ENCODE data around the gene DNAI1. TPM values are rescaled to one million over a fixed set of nuclear protein-coding genes. Genes with fewer than 3 reads are reported as not detected.
A peak's percentile ranks its signal among the peaks of the same experiment; 100 is the strongest.
"Not testable (repeated sequence)": the region's sequence is repeated elsewhere in the genome, so short reads cannot be mapped to it uniquely, and the experiment has no call there.

The DNAI1 gene
- polyA plus RNA-seq, 4 donors = 0.15 to 3.2 (median 2.0) TPM

- no peak for DNase-seq (ENCODE audit: low read depth in 4 of 4, low spot score in 3 of 4)
Measured at GRCh38 chr9:34446951-34447350, 11.7 kb upstream of the DNAI1 start.

GRCh38 chr9:34450644-34451043 lies 8.0 kb upstream of the DNAI1 start:
- DNase-seq (ENCODE audit: low read depth in 4 of 4, low spot score in 3 of 4) = no peak

- no peak for DNase-seq (ENCODE audit: low read depth in 4 of 4, low spot score in 3 of 4)
Measured at GRCh38 chr9:34451135-34451534, 7.5 kb upstream of the DNAI1 start.

GRCh38 chr9:34451545-34451944 lies 7.1 kb upstream of the DNAI1 start:
- no peak for DNase-seq (ENCODE audit: low read depth in 4 of 4, low spot score in 3 of 4)

DNA sequence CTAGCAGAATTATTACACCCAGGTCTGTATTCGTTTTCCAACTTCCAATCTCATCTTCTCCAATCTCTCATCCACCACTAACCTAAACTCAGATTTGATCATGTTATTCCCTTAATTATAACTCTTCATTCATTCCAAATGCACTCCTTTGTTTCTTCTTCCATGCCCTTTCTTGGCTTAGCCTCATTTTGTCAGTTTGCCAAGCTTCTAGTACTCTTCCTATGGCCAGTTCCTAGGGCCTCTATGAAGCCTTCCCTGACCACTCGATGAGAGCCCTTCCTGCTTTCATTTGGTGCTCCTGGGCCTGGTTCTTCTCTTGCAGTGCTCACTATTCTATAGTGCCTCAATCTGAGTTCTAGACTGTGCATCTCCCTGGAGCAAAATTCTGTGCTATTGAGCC lies 6.0 kb upstream of the DNAI1 start:
- no peak for DNase-seq (ENCODE audit: low read depth in 4 of 4, low spot score in 3 of 4)

DNA sequence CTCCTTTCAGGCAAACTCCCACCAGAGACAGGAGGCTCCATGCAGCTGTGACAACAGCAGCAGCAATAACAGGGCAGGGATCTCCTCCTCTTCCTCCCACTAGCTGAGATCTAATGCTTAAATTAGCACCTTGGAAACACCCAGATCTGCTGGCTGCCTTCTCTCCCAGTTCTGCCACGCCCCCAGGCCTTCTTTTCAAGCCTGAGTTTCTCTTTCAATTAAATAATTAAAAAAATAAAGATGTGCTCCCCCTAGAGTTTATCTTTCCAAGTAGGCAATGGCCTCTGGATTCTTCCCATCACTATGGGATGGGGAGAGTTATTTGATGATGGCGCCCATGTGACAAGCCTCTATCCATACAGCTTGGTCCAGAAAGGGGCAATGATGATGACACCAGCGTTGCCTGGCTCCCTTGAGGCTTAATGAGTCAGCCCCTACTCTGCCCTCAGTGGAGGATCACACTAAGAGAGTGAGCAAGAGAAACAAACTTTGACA lies 4.0 kb upstream of the DNAI1 start:
- DNase-seq (ENCODE audit: low read depth in 4 of 4, low spot score in 3 of 4) = no peak

DNA sequence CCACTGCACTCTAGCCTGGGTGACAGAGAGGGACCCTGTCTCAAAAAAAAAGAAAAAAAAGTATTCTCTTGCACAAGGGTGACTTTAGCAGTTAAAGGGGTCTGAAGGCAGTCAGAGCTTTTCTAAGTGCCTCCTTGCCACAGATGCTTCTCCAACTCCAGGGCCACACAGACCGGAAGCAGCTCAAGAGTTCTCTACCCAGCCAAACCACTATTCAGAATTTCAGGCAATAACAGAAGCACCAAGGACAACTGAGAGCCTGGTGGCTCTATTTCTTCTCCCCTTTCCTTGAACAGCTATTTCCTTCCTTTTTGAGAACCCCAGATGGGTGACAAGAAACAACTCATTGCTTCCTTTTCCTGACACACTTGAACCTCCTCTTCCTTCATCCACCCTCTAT lies 2.5 kb upstream of the DNAI1 start:
- DNase-seq (ENCODE audit: low read depth in 4 of 4, low spot score in 3 of 4) = no peak

DNA sequence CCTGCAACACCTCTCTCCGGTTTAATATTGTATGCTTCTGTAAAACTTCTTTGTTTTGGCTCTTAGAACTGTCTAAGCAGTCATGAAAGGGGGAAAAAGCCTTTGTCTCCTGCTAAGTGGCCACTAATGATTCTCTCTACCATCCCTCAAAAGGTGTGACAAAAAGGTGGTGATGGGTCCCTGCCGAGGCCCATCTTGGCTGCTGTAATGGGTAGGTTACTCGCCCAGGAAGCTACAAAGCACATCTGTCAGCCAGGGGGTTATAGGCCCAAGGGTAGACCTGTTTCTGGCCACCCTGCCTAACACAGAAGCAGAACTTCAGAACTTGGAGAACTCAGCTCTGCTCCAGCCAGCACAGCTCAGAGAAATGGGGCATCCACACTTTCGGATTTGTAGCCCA lies 1.9 kb upstream of the DNAI1 start:
- no peak for DNase-seq (ENCODE audit: low read depth in 4 of 4, low spot score in 3 of 4)

DNA sequence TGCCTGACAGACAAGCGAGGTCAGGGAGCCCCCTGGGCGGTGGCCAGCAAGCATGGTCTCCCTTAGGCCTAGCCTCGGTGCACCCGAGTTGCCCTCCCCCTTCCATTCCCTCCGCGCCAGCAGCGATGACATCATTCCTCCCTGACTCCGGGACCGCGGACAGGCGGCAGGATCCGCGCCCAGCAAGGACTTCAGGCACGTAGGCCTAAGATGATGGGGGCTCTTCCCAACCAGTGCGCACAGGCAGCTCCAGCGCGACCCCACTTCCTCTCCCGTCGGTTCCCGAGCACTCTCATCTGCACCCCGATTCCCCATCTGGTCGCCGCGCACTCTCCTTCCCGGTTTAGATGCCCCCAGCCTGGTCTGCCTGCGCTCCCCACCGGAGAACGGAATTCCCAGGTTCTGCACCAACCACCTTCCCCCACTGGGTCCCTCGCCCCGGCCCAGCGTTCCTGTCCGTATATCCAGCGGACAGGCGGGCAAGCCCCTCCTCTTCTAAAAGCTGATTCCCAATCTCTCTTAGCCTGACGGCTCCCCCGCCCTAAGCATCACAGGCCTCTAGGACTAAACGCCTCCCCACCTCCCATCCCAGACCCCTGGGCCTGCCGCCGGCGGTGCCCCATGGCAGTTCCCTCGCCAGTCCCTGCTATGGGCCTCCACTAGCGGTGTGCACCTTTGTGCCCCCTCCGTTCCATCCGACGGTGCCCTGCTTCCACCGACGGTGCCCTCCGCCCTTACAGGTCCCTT lies 1.2 kb upstream of the DNAI1 start:
- DNase-seq (ENCODE audit: low read depth in 4 of 4, low spot score in 3 of 4) = peak in 1 of 4 donors; percentile 8

DNA sequence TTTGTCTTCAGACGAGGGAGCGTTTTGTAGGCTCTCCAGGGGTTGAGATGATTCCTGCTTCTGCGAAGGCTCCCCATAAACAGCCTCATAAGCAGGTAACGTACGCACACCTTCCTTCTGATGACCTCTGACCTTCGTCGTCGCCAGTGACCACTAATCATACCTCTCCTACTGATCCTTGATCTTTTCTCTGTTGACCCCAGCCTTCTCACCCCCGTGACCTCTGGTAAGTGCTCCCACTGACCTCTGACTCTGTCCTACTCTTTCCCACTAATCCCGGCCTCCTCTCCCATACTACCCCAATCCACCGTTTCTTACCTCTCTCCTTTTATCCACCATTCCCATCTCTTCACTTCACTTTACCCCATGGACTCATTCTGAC lies 345 bp downstream of the DNAI1 start:
- DNase-seq (ENCODE audit: low read depth in 4 of 4, low spot score in 3 of 4) = peak in 1 of 4 donors; percentile 8

- no peak for DNase-seq (ENCODE audit: low read depth in 4 of 4, low spot score in 3 of 4)
Measured at GRCh38 chr9:34459356-34459755, 751 bp downstream of the DNAI1 start.

DNA sequence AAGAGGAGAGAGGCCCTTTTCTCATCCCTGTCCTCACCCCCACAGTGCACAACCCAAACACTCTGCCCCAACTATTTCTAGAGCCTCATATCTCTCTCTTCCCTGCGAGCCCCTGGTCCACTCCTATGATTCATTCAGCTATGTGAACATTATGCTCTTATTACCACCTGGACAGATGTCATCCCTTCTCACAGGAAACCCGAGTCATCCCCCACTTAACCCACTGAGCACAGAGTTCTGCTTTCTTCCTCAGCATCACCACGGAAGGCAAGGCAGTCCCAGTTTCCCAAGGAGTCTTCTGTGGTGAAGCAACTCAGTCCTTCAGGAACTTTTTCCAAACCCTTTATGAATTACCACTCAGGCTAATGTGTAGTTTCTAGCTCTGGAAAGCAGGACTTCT lies 1.3 kb downstream of the DNAI1 start:
- DNase-seq (ENCODE audit: low read depth in 4 of 4, low spot score in 3 of 4) = no peak

DNA sequence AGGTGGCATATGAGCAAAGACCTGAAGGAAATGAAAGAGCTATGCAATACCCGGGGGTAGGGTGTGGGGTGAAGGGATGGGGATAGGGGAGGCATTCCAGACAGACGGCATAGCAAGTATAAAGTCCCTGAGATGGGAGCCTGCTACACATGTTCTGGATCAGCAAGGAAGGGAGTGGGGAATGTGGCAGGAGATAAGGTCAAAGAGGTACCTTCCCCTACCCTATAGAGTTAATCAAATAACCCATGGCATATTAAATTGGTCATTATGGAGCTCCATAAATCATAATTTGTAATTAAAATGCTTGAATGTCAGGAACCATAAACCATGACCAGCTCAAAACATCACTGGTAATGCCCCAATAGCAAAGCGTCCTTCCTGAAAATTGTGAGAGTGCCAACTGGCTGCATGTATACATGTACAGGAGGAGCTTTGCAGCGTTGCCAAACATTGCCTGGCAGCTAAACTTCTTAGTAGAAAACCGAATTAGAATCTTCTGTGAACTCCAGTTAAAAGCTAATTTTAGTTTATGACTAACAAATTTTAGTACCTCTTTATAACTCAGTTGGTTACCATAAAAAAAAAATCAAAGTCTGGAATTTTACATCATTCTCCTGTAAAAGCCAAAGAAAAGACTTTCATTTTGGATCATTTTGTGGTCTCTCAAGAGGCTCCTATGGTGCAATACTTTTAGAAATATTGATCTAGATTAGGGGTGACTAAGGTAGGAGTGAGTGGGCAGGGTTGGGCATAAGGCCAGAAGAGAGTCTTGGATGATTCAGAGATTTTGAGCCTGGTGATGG lies 4.7 kb downstream of the DNAI1 start:
- DNase-seq (ENCODE audit: low read depth in 4 of 4, low spot score in 3 of 4) = no peak

GRCh38 chr9:34463901-34464232 lies 5.3 kb downstream of the DNAI1 start:
- DNase-seq (ENCODE audit: low read depth in 4 of 4, low spot score in 3 of 4) = no peak

DNA sequence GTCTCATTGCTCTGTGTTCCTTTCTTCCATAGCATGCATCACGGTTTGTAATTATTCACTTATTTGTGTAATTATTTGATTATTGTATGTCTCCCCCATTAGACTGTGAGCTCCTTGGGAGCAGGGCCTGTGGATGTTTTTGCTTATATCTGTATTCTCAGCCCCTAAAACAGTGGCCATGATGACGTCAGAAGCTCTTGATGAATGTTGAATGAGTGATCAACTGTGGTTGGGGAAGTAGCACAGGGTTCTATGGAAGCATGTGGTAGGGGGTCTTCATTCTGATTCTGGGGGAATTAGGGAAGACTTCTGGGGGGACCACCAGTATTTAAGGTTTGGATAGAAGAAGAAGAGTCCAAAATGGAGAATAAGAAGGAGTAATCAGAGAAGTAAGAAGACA lies 6.0 kb downstream of the DNAI1 start:
- no peak for DNase-seq (ENCODE audit: low read depth in 4 of 4, low spot score in 3 of 4)

DNA sequence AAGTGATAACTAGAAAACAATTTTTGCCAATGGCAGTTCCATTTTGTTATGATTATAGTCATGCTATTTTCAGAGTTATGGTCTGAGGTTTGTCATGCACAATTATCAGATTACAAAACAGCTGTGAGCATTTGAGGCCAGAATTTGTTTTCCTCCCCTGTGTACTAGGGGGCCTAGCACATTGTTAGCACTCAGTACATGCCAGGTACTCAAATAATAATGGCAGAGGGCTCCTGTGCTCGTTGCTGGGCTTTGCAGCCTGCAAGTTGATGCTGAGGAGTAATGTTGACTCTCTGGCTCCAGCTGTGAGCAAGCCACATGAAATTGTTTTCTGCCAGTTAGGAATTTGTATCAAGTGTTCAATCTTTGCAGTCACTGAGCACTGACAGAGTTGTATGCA lies 6.9 kb downstream of the DNAI1 start:
- no peak for DNase-seq (ENCODE audit: low read depth in 4 of 4, low spot score in 3 of 4)

DNA sequence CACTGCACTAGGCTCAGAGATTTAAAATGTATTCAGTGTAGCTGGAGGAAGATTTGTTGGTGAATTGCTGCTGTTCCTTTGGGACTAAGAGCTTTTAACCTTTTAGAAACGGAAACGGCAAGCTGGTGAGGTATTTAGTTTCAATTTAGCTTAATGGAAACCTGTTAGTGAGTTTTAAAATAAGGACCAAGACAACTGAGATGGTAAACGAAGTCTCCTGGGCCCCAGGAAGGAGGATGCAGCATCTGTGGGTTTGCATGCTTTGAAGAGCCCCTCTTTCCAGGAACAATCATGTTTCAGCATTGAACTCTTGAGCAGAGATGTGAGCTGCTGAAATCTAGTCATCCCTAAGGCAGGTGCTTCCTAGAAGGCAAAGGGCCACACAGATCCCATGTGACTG lies 16.5 kb downstream of the DNAI1 start:
- DNase-seq (ENCODE audit: low read depth in 4 of 4, low spot score in 3 of 4) = no peak

- DNase-seq (ENCODE audit: low read depth in 4 of 4, low spot score in 3 of 4) = no peak
Measured at GRCh38 chr9:34477541-34477940, 18.9 kb downstream of the DNAI1 start.

DNA sequence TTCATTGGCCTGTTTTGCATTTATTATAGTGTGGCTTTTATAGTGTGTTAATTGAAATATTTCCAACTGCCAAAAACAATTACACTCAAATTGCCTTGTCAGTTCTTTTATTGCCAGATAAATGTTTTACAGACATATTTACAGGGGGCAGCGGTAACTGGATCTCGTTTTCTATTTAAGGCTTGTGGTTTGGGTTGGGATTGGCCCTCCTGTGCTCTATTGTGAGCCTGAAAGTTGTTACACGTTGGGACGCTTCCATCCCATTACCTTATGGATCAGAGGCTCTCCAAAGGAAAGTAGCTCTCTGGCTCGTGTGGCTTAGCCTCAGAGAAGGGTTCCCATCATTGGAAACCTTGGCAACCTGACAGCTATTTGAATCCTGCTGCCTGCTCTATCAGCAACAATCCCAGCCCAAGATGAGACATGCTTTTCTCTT lies 20.8 kb downstream of the DNAI1 start:
- DNase-seq (ENCODE audit: low read depth in 4 of 4, low spot score in 3 of 4) = no peak

DNA sequence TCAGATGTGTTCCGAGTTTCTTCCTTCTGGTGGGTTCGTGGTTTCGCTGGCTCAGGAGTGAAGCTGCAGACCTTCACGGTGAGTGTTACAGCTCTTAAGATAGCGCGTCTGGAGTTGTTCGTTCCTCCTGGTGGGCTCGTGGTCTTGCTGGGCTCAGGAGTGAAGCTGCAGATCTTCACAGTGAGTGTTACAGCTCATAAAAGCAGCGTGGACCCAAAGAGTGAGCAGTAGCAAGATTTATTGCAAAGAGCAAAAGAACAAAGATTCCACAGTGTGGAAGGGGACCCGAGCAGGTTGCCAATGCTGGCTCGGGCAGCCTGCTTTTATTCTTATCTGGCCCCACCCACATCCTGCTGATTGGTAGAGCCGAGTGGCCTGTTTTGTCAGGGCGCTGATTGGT lies 23.0 kb downstream of the DNAI1 start:
- not testable (repeated sequence) for DNase-seq (ENCODE audit: low read depth in 4 of 4, low spot score in 3 of 4)

DNA sequence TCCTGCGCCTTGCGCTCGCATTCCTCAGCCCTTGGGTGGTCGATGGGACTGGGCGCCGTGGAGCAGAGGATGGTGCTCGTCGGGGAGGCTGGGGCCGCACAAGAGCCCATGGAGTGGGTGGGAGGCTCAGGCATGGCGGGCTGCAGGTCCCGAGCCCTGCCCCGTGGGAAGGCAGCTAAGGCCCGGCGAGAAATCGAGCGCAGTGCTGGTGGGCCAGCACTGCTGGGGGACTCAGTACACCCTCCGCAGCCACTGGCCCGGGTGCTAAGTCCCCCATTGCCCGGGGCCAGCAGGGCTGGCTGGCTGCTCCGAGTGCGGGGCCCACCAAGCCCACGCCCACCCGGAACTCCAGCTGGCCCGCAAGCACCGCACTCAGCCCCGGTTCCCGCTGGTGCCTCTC lies 24.1 kb downstream of the DNAI1 start:
- not testable (repeated sequence) for DNase-seq (ENCODE audit: low read depth in 4 of 4, low spot score in 3 of 4)

- no peak for DNase-seq (ENCODE audit: low read depth in 4 of 4, low spot score in 3 of 4)
Measured at GRCh38 chr9:34484678-34485077, 26.1 kb downstream of the DNAI1 start.
